Tibial nerve (tissue), 3 donors: ENCODE data around the gene AMELX.

ENCODE experiments used
- CTCF ChIP-seq, 5 experiments: fragments of 200-600 bp in 3 of 5; fragments of 450-650 bp in 2 of 5; sonication (generic) in 3 of 5; IDR thresholded peaks; one replicate each; pipeline ENCODE4 v1.5.1; 2016 to 2019; ENCODE audit warnings: antibody characterized with exemption in 5 of 5, mild to moderate bottlenecking in 3 of 5, moderate library complexity in 2 of 5
- POLR2A ChIP-seq, 2 donors: fragments of 450-650 bp; IDR thresholded peaks; one replicate each; pipeline ENCODE4 v1.6.1; 2017; ENCODE audit warnings: antibody characterized with exemption in 2 of 2, mild to moderate bottlenecking in 2 of 2, moderate library complexity in 2 of 2

- TF ChIP-seq CTCF (IDR thresholded peaks at IDR 0.05) (no peak), POLR2A (IDR thresholded peaks at IDR 0.05) (no peak)
Measured at GRCh38 chrX:11328134-11328533, 34.9 kb downstream of the AMELX start.
